Glutamatergic neuron (in vitro differentiated cells): ENCODE data around the gene TIMM9. TPM values are rescaled to one million over a fixed set of nuclear protein-coding genes. Genes with fewer than 3 reads are reported as not detected.

Source experiments
- DNase-seq: peaks from one replicate; pipeline ENCODE4 v3.0.0; 2022
- H3K27ac Mint-ChIP-seq: one replicate; pipeline ENCODE4 v1.8.0; 2020; ENCODE audit warnings: mild to moderate bottlenecking, mixed read lengths, inconsistent platforms; ENCODE audit not compliant: unreplicated experiment
- H3K27me3 Mint-ChIP-seq: one replicate; pipeline ENCODE4 v1.8.0; 2020; ENCODE audit warnings: mild to moderate bottlenecking, moderate library complexity, mixed read lengths, inconsistent platforms; ENCODE audit not compliant: unreplicated experiment
- H3K36me3 Mint-ChIP-seq: one replicate; pipeline ENCODE4 v1.8.0; 2020; ENCODE audit warnings: mild to moderate bottlenecking, mixed read lengths, inconsistent platforms; ENCODE audit not compliant: unreplicated experiment
- H3K4me1 Mint-ChIP-seq: one replicate; pipeline ENCODE4 v1.8.0; 2020; ENCODE audit warnings: mild to moderate bottlenecking, low read depth, mixed read lengths, inconsistent platforms; ENCODE audit not compliant: unreplicated experiment
- H3K4me3 Mint-ChIP-seq: one replicate; pipeline ENCODE4 v1.8.0; 2020; ENCODE audit warnings: mild to moderate bottlenecking, mixed read lengths, inconsistent platforms; ENCODE audit not compliant: unreplicated experiment
- H3K9me3 Mint-ChIP-seq: one replicate; pipeline ENCODE4 v1.8.0; 2020; ENCODE audit warnings: mild to moderate bottlenecking, moderate library complexity, mixed read lengths, inconsistent platforms; ENCODE audit not compliant: unreplicated experiment
- total RNA-seq: library from RNA; stranded (reverse); fragmentation: NEBNext Ultra II Directional; extraction: Animal tissue kit (Norgen Biotek cat#: 25700); gene quantifications from one replicate; pipeline ENCODE4 v1.2.1, GENCODE V29; 2021; ENCODE audit not compliant: unreplicated experiment
- TF ChIP-seq, protein P1 (sequence below): fragments of 200-600 bp; sonication (generic); IDR thresholded peaks from one replicate; pipeline ENCODE4 v1.5.0; 2021; ENCODE audit not compliant: partially characterized antibody, unreplicated experiment

Gene TIMM9
- total RNA-seq, 1 donor from 2014 or later = 41.6 TPM

- DNase-seq = no peak
- Mint-ChIP-seq H3K36me3 (peaks cover 10% of the 10 kb centered on the region), H3K27me3 (no peaks in the 10 kb centered on the region), H3K9me3 (no peaks in the 10 kb centered on the region), H3K4me1 (no peaks in the 10 kb centered on the region), H3K4me3 (no peak overlapping the region), H3K27ac (no peak overlapping the region)
- TF ChIP-seq, protein P1, sequence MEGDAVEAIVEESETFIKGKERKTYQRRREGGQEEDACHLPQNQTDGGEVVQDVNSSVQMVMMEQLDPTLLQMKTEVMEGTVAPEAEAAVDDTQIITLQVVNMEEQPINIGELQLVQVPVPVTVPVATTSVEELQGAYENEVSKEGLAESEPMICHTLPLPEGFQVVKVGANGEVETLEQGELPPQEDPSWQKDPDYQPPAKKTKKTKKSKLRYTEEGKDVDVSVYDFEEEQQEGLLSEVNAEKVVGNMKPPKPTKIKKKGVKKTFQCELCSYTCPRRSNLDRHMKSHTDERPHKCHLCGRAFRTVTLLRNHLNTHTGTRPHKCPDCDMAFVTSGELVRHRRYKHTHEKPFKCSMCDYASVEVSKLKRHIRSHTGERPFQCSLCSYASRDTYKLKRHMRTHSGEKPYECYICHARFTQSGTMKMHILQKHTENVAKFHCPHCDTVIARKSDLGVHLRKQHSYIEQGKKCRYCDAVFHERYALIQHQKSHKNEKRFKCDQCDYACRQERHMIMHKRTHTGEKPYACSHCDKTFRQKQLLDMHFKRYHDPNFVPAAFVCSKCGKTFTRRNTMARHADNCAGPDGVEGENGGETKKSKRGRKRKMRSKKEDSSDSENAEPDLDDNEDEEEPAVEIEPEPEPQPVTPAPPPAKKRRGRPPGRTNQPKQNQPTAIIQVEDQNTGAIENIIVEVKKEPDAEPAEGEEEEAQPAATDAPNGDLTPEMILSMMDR = peak; percentile 24
Measured at GRCh38 chr14:58415636-58416547, 11.4 kb downstream of the TIMM9 start.

DNA sequence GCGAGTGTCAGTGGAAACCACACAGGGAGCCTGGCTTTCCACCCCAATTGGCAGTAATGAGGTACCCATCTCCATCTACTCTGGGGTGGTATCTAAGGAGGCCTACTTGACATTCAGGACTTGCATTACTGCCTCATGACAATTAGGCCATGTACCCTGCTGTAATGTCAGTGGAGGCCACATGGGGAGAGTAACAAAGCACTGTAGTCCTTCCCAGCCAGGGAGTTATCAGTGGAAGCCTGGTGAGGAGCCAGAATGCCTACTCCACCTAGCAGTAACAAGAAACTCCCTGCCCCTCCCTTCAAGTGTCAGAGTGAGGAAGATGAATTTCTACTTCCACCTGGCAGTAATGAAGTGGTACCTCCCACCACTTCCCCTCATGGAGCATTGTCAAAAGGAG, 12.5 kb downstream of the TIMM9 start:
- Mint-ChIP-seq H3K4me1 (no peaks in the 10 kb centered on the region), H3K9me3 (no peaks in the 10 kb centered on the region), H3K4me3 (no peak overlapping the region), H3K27ac (no peak overlapping the region), H3K27me3 (no peaks in the 10 kb centered on the region), H3K36me3 (peaks cover 10% of the 10 kb centered on the region)
- TF ChIP-seq, protein P1 = no peak
- no peak for DNase-seq

DNA sequence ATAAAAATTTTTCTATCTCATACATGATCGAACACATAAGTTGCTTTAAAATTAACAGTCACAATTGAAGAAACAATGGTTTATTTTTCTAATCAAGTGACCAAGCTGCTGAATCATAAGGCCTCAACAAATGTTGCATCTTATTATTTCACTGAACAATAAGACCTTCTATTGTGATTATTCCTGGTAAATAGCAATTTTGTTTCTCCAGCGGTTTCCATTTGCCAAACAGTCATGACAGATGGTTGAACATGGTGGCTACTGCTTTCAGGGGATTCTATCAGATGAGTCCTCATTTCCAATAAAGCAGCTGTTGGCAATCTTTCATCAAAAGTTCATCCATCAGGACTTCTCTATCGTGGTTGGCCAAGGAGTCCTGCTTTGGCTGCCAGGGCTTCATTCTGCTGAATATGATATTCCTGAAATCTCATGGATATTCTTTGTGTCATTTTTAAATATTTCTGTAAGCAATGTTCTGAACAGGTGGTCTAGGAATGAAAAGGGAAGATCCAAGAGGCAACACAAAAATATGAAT, 18.6 kb downstream of the TIMM9 start:
- H3K9me3 Mint-ChIP-seq = no peaks in the 10 kb centered on the region
- H3K27me3 Mint-ChIP-seq = no peaks in the 10 kb centered on the region
- H3K27ac Mint-ChIP-seq = no peak overlapping the region

GRCh38 chr14:58401587-58401986, 25.7 kb downstream of the TIMM9 start:
- peaks cover 6% of the 10 kb centered on the region for H3K4me1 Mint-ChIP-seq
- H3K27ac Mint-ChIP-seq = no peak overlapping the region
- no peak for DNase-seq
- no peaks in the 10 kb centered on the region for H3K9me3 Mint-ChIP-seq
- TF ChIP-seq, protein P1 = no peak
- H3K4me3 Mint-ChIP-seq = no peak overlapping the region
- no peaks in the 10 kb centered on the region for H3K36me3 Mint-ChIP-seq
- no peaks in the 10 kb centered on the region for H3K27me3 Mint-ChIP-seq

More for the DNA sequence above, 18.6 kb downstream of the TIMM9 start:
- H3K4me1 Mint-ChIP-seq = no peaks in the 10 kb centered on the region
- TF ChIP-seq, protein P1 = no peak
- no peaks in the 10 kb centered on the region for H3K36me3 Mint-ChIP-seq
- DNase-seq = no peak
- H3K4me3 Mint-ChIP-seq = no peak overlapping the region

- H3K36me3 Mint-ChIP-seq = no peaks in the 10 kb centered on the region
Measured at GRCh38 chr14:58398895-58399294, 28.4 kb downstream of the TIMM9 start.

More at GRCh38 chr14:58398895-58399294, 28.4 kb downstream of the TIMM9 start:
- Mint-ChIP-seq H3K27ac (no peak overlapping the region), H3K27me3 (peaks cover 6% of the 10 kb centered on the region), H3K9me3 (peaks cover 3% of the 10 kb centered on the region), H3K4me1 (peaks cover 7% of the 10 kb centered on the region), H3K4me3 (no peak overlapping the region)
- TF ChIP-seq, protein P1 = no peak
- DNase-seq = no peak
